Raji (cell line): ENCODE results near the gene AGFG1.

Experiments
- POLR2A ChIP-seq: IDR thresholded peaks from 2 replicates; pipeline ENCODE4 v1.6.1; 2011; ENCODE audit warnings: low read depth, low read length, control low read depth; ENCODE audit not compliant: insufficient read depth

AGFG1 gene

GRCh38 chr2:227473122-227473461 lies 1.1 kb downstream of the AGFG1 start:
- no peak for TF ChIP-seq POLR2A

DNA sequence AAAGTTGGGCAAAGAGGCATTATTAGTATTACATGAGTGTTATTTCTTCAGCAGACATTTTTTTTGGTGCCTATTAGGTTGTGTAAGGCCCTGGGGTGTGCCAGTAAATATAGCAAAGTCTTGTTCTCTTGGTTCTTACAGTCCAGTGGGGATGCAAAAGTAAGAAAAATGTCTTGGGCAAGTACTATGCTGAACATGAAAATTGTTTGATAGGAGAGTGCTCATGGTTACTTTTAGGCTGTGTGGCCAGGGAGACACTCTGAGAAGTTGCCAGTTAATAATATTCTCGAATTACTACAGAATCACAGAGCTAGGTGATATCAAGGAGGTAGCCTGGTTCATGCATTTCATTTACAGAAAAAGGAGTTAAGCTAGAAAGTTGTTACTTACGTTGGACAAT lies 1.9 kb downstream of the AGFG1 start:
- no peak for TF ChIP-seq POLR2A

DNA sequence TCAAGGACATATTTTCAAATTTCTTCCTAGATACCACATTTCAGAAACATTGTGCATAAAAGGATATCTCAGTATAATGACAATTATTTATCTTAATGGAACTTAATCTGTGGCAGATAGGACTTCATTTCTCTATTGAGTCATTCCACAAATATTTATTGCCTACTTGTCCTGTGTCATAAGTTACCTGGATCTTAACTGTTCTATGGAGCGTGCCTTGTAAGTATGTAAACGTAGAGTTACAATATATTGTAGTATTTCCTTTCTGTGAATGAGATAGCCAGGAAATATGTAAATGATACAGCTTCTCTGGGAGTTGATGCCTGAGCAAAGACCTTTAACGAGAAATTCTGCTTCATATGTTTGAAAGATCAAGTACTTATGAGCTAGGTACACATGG lies 2.5 kb downstream of the AGFG1 start:
- no peak for TF ChIP-seq POLR2A

DNA sequence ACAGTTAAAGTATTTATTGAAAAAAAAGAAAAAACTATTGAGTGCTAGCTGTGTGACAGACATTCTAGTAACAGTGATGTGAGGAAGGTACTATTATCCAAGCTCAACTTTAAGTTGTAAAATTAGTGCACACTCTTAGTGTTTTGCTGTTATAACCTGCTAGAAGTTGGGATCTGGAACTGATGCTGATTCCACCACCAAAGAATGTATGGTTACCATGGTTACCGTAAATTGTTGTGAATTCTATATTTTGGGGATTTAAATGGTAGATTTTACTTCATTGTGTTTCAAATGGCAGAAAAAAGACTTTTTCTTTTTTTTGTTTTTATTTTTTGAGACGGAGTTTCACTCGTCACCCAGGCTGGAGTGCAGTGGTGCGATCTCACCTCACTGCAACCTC lies 5.3 kb downstream of the AGFG1 start:
- no peak for TF ChIP-seq POLR2A

GRCh38 chr2:227479865-227480475 lies 8.0 kb downstream of the AGFG1 start:
- TF ChIP-seq POLR2A: no peak

- TF ChIP-seq POLR2A: no peak
These were observed 8.6 kb downstream of the AGFG1 start for GRCh38 chr2:227480528-227480927.

GRCh38 chr2:227482638-227483340 lies 10.8 kb downstream of the AGFG1 start:
- TF ChIP-seq POLR2A: no peak

DNA sequence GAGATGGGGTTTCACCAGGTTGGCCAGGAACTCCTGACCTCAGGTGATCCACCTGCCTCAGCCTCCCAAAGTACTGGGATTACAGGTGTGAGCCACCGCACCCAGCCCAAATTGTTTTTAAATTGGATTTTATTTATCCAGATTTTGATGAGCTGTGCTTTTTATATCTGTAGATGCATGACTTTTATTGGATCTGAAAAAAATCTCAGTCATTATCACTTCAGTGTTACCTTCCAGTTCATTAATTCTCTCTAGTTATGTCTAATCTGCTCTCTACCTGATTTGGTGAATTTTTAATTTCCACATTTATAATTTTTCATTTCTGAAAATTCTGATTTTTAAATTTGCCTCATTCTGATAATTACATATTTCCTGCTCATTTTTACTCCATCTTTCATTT lies 13.5 kb downstream of the AGFG1 start:
- TF ChIP-seq POLR2A: no peak

DNA sequence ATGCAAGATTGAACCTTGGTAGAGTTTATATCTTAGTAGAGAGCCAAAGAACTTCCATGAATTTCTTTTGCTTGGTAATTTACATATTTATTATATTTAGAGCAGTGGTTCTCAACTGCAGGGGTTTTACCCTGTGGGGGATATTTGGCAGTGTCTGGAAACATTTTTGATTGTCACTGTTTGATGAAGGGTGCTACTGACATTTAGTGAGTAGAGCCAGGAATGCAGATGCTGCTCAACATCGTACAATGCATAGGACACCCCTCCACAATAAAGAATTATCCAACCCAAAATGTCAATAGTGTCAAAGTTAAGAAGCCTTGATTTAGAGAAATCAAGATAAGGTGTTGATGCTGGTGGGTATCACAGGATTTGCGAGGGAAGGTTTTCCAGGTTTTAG lies 14.7 kb downstream of the AGFG1 start:
- no peak for TF ChIP-seq POLR2A

DNA sequence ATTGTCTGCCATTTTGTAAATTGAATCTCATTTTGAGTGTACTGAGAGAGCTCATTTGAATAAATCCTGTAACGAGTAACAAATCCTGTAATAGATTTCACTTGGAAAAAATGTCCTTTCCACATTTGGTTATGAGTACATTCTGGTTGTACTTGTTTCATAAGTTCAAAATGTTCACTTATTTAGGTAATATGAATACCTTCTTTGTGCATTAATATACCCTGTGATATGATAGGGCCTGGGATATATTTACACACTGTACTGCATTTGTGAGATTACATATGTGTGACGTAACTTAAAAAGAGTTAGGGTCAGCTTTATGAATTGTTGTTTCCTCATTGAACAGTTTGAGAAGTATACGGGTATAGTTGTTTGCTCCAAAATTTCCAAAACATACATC lies 16.1 kb downstream of the AGFG1 start:
- no peak for TF ChIP-seq POLR2A

GRCh38 chr2:227491386-227491785 lies 19.4 kb downstream of the AGFG1 start:
- TF ChIP-seq POLR2A: no peak

DNA sequence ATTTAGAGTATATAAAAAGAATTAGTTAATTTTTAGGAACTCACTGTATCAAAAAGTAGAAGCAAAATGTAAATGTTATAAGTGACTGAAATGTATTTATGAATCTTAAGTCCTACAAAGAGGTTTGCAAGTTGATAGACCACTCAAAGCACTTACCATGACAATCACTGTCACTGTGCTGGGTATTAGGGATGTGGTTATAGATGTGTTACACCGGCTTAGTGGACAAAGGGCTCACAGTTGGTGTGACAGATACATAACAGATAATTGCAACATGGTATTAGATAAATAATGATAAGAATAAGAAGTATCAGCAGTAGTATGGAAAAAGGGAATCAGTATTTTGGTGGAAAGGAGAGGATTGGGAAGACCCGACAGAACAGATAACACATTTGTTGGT lies 21.6 kb downstream of the AGFG1 start:
- no peak for TF ChIP-seq POLR2A

DNA sequence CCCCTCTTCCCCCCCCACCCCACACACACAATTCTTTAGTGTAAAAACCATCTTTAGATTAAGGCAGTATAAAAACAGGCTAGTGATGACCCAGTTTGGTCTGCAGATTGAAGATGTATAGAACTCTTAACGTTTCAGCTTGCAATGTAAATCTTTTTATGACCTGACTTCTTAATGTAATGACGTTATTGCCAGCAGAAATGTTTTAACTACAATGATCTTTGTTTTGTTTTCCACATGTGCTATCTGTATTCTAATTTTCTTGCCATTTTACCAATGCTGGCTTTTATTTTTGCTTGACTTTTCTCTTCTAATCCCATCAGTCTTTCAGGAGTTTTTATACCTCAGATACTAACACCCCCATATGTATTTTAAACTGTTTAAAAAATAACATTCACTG lies 25.2 kb downstream of the AGFG1 start:
- no peak for TF ChIP-seq POLR2A

GRCh38 chr2:227499627-227500300 lies 27.8 kb downstream of the AGFG1 start:
- no peak for TF ChIP-seq POLR2A

GRCh38 chr2:227500301-227500630 lies 28.3 kb downstream of the AGFG1 start:
- no peak for TF ChIP-seq POLR2A
